Measurements from ENCODE around the gene LSR.
A peak's percentile ranks its signal among the peaks of the same experiment; 100 is the strongest.

Gene LSR, protein sequence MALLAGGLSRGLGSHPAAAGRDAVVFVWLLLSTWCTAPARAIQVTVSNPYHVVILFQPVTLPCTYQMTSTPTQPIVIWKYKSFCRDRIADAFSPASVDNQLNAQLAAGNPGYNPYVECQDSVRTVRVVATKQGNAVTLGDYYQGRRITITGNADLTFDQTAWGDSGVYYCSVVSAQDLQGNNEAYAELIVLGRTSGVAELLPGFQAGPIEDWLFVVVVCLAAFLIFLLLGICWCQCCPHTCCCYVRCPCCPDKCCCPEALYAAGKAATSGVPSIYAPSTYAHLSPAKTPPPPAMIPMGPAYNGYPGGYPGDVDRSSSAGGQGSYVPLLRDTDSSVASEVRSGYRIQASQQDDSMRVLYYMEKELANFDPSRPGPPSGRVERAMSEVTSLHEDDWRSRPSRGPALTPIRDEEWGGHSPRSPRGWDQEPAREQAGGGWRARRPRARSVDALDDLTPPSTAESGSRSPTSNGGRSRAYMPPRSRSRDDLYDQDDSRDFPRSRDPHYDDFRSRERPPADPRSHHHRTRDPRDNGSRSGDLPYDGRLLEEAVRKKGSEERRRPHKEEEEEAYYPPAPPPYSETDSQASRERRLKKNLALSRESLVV

GRCh38 chr19:35248310-35249145 is at the start of gene LSR:
TSS of gene LSR (plus strand) at chr19:35249002. CDS start at chr19:35249023, 21 bp downstream.
- DNase-seq, result peak; percentile 99

GRCh38 chr19:35199481-35199880 is 49.3 kb upstream of the LSR start:
- DNase-seq, result no peak

DNA sequence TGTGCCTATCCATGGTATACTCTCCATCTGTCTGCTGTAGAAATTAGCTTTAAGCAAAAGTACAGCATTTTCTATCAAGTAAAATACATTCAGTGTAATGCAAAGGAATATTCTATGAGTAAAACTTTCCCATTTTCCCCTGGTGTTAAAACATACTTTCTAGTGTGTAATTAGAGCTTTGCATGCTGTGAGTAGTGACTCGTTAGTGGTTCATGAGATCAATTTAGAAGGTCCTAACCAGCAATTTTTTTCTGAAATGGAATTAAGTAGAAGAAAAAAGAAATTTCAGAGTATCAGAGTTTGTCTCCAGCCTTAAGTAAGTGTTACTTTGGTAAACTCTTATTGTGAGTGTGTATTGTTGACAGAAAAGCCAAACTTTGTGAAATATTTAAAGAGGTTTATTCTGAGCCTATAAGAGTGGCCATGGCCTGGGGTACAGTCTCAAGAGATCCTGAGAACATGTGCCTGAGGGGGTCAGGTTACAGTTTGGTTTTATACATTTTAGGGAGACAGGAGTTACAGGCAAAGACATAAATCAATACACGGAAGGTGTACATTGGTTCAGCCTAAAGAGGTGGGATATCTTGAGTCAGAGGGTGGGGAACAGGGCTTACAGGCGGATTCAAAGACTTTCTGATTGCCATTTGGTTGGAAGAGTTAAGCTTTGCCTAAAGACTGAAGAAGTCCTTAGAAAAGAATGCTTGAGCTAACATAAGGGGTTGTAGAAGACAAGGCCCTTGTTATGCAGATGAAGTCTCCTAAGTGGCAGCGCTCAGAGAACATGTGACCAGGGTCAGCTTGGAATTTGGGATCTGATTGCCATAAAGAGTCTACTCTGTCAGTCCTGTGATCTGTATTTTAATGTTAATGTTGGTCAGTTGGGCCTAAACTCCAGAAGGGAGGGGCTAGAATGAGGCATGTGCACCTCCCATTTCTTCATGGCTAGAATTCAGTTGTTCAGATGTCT is 45.8 kb upstream of the LSR start:
- no peak for DNase-seq

GRCh38 chr19:35204799-35205732 is 43.7 kb upstream of the LSR start:
- DNase-seq, result no peak

- DNase-seq, result no peak
Observed at GRCh38 chr19:35205733-35206323, 43.0 kb upstream of the LSR start.

DNA sequence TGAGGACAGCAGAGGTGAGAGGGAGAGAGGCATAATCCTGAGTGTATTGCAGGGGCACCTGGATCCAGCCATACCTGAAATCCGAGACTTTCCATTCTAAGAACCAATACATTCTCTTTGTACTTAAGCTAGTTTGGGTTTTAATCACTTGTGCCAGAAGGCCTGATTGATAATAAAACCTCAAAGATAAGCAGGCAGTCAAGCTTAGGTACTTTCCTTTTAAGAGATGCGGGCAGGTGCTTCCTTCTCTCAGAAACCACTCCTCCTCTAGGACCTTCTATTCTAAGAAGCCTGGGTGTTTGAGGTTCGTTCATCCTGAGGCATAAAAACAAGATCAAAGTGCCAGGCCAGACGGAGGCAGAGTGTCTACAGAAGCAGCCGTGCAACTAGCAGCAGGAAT is 42.4 kb upstream of the LSR start:
- no peak for DNase-seq

DNA sequence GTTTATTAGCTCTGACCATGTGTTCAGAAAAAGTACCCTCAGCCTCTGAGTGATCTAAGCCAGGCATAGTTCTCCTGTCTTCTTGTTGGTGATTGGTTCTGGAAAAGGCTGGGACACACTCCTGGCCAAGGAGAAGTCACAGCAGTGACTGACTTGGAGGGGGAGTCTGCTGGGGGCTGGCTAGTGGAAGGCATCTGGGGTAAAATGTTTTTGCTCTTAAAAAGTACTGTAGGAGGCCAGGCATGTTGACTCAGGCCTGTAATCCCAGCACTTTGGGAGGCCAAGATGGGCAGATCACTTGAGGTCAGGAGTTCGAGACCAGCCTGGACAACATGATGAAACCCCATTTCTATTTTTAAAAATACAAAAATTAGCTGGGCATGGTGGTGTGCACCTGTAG is 41.9 kb upstream of the LSR start:
- no peak for DNase-seq

- no peak for DNase-seq
Observed at GRCh38 chr19:35207391-35207871, 41.4 kb upstream of the LSR start.

DNA sequence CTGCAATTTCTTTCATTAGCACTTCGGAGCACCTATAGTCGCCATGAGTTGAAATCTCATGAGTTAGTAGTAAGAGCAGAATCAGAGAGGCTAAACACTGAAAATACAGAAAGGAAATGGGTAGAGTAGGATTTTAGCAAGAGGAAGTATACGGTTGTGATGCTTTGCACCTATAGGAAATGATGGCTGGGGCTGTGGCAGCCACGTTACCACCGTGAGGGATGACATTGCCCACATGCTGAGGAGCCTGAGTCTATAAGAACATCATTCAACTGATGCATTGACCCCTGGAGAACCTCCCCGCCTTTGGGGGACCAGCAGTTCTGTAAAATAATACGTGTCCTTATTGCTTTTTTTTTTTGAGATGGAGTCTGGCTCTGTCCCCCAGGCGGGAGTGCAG is 40.7 kb upstream of the LSR start:
- DNase-seq, result no peak

DNA sequence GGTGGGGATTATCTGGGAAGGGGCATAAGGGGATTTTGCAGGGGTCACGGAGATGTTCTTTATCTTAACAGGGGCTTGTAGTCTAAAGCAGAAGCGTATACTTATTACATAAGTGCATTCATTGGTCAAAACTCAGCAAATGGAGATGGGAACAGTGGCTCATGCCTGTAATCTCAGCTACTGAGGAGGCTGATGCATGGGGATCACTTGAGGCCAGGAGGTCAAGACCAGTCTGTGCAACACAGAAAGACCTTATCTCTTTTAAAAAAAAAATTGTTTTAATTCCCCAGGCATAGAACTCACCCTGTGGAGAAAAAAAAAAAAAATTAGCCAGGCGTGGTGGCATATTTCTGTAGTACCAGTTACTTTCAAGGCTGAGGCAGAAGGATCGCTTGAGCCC is 39.2 kb upstream of the LSR start:
- no peak for DNase-seq

DNA sequence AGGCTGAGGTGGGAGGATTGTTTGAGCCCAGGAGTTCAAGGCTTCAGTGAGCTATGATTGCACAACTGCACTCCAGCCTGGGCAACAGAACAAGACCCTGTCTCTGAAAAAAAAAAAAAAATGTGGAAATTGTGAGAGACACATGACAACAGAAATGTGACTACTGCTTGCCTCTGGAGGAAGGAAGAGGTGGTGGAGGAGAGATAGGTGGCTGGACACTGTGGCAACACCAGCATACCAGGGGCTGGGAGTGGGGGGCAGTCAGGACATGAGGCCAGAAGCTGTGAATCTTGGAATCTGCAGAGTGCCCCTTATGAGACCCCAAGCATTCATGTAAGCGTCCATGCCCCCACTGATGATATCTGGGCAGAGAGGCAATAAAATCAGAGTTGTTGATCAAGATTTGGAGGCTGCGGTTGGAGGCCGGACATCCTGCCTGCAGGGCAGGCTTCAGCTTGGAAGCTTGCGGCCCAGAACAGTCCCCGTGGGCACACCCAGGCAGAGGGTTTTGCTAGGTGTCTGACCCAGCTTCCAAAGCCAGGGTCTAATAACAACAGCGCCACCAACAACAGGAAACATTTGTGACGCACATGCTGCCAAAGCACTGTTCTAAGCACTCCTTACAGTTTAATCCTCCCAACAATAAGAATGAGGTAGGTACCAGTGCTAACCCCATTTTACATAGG is 37.1 kb upstream of the LSR start:
- DNase-seq, result no peak

GRCh38 chr19:35212241-35212640 is 36.6 kb upstream of the LSR start:
- no peak for DNase-seq

DNA sequence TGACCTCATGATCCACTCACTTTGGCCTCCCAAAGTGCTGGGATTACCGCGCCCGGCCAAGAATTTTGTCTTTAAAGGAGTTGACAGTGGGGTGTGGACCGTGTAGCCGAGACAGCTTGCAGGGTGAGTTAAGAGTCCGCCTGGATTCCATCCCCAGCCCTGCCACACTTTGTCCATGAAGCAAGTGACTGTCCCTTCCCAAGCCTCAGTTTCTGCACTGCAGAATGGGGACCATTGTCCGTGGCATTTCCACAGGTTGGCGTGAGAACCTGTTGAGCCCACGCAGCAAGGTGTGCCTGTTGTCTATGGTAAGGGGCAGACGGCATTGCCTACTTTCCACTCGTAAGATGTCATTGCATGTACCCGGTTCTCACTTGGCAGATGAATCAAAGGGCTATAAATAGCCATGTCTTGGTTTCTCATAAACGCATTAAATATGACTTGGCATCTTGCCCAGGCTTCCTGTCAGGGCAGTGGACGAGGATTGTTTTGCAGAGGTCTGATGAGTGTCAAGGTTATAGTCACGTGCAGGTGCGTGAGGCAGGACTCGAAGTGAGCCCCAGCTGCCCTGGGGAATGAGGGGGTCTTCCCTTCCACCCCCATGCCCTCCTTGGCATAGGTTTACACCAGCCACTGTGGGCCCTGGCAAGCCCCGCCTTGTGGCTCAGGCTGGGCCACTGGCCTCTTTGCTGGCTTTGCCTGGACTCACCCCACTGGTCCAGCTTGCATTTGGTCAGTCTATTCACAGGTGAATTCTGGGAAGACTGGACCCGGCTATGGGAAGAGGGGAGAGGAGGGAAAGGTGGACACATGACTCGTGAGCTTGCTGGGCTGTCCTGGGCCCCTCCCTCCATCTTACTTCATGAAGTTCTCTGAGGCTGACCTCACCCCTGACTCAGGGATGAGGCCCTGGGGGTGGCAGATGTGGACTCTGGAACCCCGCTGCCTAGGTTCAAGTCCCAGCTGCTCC is 34.9 kb upstream of the LSR start:
- peak; percentile 91 for DNase-seq

GRCh38 chr19:35214766-35215422 is 33.9 kb upstream of the LSR start:
- no peak for DNase-seq

GRCh38 chr19:35216016-35216832 is 32.6 kb upstream of the LSR start:
- no peak for DNase-seq

DNA sequence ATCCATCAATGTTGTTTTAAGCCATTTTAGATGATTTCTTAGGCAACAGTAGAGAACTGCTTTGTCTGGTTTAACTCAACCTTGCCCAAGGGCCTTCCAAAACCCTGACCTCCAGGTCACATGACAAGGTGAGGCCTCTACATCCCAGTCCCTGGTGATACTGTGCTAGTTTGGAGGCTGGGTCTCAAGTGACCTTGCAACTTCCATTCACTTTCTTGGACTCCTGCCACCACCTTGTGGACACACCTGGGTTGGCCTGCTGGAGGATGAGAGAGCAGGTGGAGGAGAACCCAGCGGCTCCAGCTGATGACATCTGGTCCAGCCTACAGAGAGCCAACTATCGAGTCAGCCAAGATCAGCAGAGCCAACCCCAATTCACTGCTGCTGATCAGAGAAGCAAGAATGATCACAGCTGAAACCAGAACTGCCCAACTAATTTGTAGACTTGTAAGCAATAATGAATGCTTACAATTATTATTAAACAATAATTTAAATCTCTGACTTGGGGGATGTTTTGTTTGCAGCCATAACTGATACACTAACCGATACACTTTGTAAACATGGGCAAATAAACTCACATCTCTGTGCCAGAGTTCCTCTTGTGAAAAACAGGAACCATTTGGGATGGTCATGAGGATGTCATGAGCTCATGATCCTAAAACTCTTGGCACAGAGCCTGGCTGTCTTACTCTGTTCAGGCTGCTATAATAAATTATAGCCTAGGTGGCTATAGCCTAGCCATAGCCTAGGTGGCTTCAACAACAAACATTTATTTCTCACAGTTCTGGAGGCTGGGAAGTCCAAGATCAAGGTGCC is 31.8 kb upstream of the LSR start:
- peak; percentile 41 for DNase-seq

GRCh38 chr19:35217649-35217990 is 31.2 kb upstream of the LSR start:
- no peak for DNase-seq
